Peyer's patch (tissue), 4 donors: Measurements from ENCODE around the gene SYT8.

Experiments used
- CTCF ChIP-seq, 6 experiments: fragments of 450-650 bp in 4 of 6; fragments of 200-600 bp in 2 of 6; sonication (generic) in 1 of 6; IDR thresholded peaks; one replicate each; pipeline ENCODE4 v1.5.1; 2017 to 2019; ENCODE audit warnings: antibody characterized with exemption in 6 of 6, mild to moderate bottlenecking in 3 of 6, moderate library complexity in 1 of 6
- POLR2A ChIP-seq, 2 donors: fragments of 450-650 bp; IDR thresholded peaks; one replicate each; pipeline ENCODE4 v1.5.1; 2017; ENCODE audit warnings: antibody characterized with exemption in 2 of 2, mild to moderate bottlenecking in 2 of 2, moderate library complexity in 2 of 2

- no peak for TF ChIP-seq CTCF (IDR thresholded peaks at IDR 0.05)
- no peak for TF ChIP-seq POLR2A (IDR thresholded peaks at IDR 0.05)
Measured at GRCh38 chr11:1860108-1860507, 25.3 kb downstream of the SYT8 start.
